ENCODE data around the gene PNCK.
A peak's percentile ranks its signal among the peaks of the same experiment; 100 is the strongest.
"Not testable (repeated sequence)": the region's sequence is repeated elsewhere in the genome, so short reads cannot be mapped to it uniquely, and the experiment has no call there.

PNCK gene

GRCh38 chrX:153709726-153710674, 36.4 kb upstream of the PNCK start:
- Histone ChIP-seq H3K27me3 (no peaks in the 10 kb centered on the region), H3K4me1 (no peaks in the 10 kb centered on the region), H3K36me3 (peaks cover 8% of the 10 kb centered on the region), H3K4me3 (ENCODE audit: low read depth, low read length) (no peak overlapping the region), H3K9me3 (no peaks in the 10 kb centered on the region)
- DNase-seq = no peak
- TF ChIP-seq, protein P1, sequence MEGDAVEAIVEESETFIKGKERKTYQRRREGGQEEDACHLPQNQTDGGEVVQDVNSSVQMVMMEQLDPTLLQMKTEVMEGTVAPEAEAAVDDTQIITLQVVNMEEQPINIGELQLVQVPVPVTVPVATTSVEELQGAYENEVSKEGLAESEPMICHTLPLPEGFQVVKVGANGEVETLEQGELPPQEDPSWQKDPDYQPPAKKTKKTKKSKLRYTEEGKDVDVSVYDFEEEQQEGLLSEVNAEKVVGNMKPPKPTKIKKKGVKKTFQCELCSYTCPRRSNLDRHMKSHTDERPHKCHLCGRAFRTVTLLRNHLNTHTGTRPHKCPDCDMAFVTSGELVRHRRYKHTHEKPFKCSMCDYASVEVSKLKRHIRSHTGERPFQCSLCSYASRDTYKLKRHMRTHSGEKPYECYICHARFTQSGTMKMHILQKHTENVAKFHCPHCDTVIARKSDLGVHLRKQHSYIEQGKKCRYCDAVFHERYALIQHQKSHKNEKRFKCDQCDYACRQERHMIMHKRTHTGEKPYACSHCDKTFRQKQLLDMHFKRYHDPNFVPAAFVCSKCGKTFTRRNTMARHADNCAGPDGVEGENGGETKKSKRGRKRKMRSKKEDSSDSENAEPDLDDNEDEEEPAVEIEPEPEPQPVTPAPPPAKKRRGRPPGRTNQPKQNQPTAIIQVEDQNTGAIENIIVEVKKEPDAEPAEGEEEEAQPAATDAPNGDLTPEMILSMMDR (IDR thresholded peaks at IDR 0.05; ENCODE audit: low read depth, low read length) = no peak

- H3K9me3 ChIP-seq = no peaks in the 10 kb centered on the region
- no peaks in the 10 kb centered on the region for H3K27me3 ChIP-seq
- TF ChIP-seq, protein P1 (IDR thresholded peaks at IDR 0.05; ENCODE audit: low read depth, low read length) = peak; percentile 67
- peak; percentile 84 for DNase-seq
- H3K4me1 ChIP-seq = no peaks in the 10 kb centered on the region
- H3K4me3 ChIP-seq (ENCODE audit: low read depth, low read length) = no peak overlapping the region
- H3K36me3 ChIP-seq = no peaks in the 10 kb centered on the region; the same call in 1 of the 2 replicates
Measured at GRCh38 chrX:153708415-153708814, 34.8 kb upstream of the PNCK start.

DNA sequence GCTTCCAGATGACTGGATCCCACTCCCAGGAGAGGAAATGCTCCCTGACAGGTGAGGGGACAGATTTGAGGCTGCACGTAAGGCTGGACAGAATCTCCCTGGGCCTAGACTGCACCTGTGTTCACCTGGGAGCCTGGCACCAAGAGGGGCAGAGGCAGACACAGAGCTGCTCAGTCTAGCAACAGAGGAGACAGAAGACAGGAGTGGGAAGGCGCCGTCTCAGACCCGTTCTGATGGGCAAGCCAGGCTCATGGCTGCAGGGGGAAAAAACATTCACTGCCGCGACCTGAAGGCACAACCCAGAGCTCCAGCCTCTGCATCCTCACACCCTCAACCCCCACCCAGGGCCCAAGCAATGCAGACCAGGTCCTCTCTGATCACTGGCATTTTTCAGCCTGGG, 33.8 kb upstream of the PNCK start:
- H3K27me3 ChIP-seq = no peaks in the 10 kb centered on the region
- H3K9me3 ChIP-seq = no peaks in the 10 kb centered on the region
- no peak for DNase-seq
- H3K4me1 ChIP-seq = no peaks in the 10 kb centered on the region
- TF ChIP-seq, protein P1 (IDR thresholded peaks at IDR 0.05; ENCODE audit: low read depth, low read length) = no peak
- no peaks in the 10 kb centered on the region; the same call in 1 of the 2 replicates for H3K36me3 ChIP-seq
- H3K4me3 ChIP-seq (ENCODE audit: low read depth, low read length) = no peak overlapping the region

- TF ChIP-seq, protein P1 (IDR thresholded peaks at IDR 0.05; ENCODE audit: low read depth, low read length) = no peak
- no peak for DNase-seq
- H3K27me3 ChIP-seq = no peaks in the 10 kb centered on the region
Measured at GRCh38 chrX:153706799-153707198, 33.2 kb upstream of the PNCK start.

DNA sequence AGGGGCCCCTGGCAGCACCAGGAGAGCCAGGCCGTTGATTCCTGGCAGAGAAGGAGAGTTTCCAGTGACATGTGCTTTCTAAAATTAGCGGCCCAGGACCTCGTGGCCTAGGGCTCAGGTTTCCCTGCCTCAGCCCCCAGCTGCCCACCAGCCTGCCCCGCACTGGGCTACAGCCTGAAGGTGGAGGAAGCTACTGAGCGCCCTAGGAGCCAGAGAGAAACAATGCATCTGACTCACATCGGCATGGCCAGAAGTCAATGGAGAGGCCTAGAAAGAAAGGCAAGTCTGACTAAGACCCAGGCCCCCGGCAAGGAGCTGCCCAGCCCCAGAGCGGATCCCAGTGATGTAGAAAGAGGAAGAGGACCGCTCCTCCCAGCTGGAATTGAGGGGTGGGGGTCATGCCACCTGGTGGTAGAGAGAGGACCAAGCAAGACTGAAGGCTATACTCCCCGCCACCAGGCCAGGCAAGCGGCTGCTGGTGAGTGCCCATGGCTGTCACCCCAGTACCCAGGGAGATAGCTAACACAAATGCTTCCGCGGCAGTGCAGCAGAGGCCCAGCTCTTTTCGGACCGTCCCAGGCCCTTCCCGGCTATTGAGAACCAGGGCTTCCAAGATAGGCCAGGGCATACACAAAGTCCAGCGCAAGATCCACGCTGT, 31.9 kb upstream of the PNCK start:
- not testable (repeated sequence) for H3K27me3 ChIP-seq; H3K9me3 ChIP-seq; DNase-seq; H3K4me3 ChIP-seq (ENCODE audit: low read depth, low read length); H3K36me3 ChIP-seq; H3K4me1 ChIP-seq
- TF ChIP-seq, protein P1 (IDR thresholded peaks at IDR 0.05; ENCODE audit: low read depth, low read length) = peak; percentile 15; the same call in 1 of the 2 replicates

More at GRCh38 chrX:153706799-153707198, 33.2 kb upstream of the PNCK start:
- no peak overlapping the region for H3K4me3 ChIP-seq (ENCODE audit: low read depth, low read length)
- no peaks in the 10 kb centered on the region for H3K4me1 ChIP-seq
- H3K36me3 ChIP-seq = no peaks in the 10 kb centered on the region; the same call in 1 of the 2 replicates
- H3K9me3 ChIP-seq = no peaks in the 10 kb centered on the region

GRCh38 chrX:153704631-153705402, 31.2 kb upstream of the PNCK start:
- H3K27me3 ChIP-seq; H3K36me3 ChIP-seq; DNase-seq; H3K4me1 ChIP-seq; H3K9me3 ChIP-seq; H3K4me3 ChIP-seq (ENCODE audit: low read depth, low read length): not testable (repeated sequence)

Data from BE2C (cell line).